NCI-H2029 treated with DMSO at 0.1 percent for 48 hours (cell line): ENCODE data around the gene PTPN3.
"Not testable (repeated sequence)": the region's sequence is repeated elsewhere in the genome, so short reads cannot be mapped to it uniquely, and the experiment has no call there.

ENCODE experiments used
- DNase-seq: peaks from one replicate; lab custom pipeline; 2025; lab: John Stamatoyannopoulos, UW

Gene PTPN3, protein sequence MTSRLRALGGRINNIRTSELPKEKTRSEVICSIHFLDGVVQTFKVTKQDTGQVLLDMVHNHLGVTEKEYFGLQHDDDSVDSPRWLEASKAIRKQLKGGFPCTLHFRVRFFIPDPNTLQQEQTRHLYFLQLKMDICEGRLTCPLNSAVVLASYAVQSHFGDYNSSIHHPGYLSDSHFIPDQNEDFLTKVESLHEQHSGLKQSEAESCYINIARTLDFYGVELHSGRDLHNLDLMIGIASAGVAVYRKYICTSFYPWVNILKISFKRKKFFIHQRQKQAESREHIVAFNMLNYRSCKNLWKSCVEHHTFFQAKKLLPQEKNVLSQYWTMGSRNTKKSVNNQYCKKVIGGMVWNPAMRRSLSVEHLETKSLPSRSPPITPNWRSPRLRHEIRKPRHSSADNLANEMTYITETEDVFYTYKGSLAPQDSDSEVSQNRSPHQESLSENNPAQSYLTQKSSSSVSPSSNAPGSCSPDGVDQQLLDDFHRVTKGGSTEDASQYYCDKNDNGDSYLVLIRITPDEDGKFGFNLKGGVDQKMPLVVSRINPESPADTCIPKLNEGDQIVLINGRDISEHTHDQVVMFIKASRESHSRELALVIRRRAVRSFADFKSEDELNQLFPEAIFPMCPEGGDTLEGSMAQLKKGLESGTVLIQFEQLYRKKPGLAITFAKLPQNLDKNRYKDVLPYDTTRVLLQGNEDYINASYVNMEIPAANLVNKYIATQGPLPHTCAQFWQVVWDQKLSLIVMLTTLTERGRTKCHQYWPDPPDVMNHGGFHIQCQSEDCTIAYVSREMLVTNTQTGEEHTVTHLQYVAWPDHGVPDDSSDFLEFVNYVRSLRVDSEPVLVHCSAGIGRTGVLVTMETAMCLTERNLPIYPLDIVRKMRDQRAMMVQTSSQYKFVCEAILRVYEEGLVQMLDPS

DNA sequence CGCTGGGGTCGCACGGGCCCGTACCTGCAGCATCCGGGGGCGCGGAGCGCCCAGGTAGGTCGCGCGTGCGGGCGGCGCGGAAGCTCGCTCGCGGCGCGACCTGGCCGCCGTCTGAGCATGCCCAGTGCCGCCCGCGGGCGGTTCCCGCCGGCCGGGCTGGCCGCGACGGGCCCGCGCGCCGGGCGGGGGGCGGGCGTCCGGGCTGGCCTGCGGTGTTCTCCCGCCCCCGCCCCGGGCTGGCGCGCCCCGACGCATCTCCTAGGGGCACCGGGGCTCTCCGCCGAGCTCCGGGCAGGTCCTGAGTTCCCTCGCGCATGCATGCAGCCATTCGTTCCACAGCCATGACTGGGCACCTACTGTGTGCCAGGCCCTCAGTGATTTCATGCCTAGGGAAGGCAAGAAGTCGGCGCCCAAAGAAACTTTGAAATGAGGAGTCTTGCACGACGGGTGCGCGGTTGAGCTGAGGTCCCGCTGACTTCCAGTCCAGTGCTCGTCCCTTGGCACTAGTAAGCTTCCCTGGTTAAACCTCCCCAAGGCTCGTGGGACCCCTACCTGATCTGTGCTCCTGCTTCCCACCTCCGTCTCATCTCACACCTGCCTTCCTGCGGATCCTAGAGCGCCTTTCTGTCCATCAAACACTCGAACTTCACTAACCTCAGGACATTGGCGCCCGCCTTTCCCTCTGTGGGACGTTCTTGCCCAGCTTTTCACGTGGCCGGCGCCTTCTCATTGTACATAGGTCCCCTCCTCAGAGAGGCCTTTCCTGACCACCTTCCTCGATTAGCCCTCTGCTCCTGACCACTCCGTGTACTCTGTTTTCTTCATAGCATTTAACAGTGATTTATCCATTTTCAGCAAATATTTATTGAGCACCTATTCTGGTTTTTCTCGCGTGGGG lies at the start of gene PTPN3:
PTPN3 (minus strand) TSS at position 113 of the 898 bp plus-strand sequence. CDS start 34,873 bp downstream, outside the sequence.
- no peak for DNase-seq

DNA sequence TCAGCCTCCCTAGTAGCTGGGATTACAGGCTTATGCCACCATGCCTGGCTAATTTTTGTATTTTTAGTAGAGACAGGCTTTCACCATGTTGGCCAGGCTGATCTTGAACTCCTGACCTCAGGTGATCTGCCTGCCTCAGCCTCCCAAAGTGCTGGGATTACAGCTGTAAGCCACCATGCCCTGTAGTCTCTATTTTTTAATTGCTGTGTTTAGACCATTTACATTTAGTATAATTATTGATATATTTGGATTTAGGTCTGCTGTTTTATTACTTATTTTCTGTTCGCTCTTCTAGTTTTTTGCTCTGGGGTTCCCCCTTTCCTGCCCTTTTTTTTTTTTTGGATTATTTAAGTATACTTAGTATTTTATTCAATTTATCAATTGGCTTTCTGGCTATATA lies 46.8 kb upstream of the PTPN3 start:
- not testable (repeated sequence) for DNase-seq

DNA sequence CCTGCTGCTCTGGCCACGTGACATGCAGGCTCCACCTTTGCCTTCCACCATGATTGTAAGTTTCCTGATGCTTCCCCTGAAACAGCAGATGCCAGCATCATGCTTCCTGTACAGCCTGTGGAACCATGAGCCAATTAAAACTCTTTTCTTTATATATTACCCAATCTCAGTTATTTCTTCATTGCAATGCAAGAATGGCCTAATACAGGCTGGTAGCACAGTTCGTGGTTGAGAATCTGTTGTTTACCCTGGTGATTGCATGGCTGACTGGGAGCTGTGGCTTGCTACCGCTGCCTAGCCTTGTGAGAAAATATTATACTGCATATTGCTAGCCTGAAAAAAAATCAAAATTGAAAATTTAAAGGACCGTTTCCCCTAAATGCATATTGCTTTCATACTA lies 44.8 kb upstream of the PTPN3 start:
- DNase-seq = no peak

DNA sequence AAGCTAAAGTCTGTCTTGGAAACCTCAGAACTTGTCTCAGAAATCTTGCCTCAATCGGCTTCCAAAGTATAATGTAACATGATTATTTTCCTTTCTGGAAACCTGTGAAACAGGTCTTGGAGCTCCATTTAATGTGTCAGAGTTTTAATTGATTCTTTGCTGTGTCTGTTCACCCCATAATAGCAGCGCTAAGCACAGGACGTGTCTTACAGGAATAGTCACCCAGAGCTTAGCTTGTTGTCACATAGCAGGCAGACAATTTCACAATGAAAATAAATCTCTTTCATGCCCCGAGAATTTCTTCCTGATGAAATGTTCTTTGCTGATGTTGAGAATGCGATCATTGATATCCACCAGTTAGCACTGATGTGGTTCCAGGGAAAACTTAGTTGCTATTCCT lies 40.2 kb upstream of the PTPN3 start:
- DNase-seq = no peak

DNA sequence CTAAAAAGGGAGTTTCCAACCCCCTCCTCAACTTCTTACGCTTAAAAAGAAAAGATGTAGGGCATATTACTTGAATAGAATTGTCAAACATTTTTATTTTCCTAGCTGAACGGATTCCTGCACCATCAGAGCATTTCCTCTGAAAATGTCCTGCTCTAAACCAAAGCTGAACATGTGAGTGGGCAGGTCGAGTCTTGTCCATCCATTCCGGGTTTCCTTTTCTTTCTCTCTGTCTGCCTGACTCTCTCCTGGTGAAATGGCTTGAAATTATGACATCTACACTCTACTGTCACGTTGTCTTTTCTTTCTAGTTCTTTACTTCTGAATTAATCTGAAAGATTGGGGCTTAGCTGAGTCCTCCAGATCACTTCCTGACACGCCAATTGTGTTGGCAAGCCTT lies 39.2 kb upstream of the PTPN3 start:
- no peak for DNase-seq

DNA sequence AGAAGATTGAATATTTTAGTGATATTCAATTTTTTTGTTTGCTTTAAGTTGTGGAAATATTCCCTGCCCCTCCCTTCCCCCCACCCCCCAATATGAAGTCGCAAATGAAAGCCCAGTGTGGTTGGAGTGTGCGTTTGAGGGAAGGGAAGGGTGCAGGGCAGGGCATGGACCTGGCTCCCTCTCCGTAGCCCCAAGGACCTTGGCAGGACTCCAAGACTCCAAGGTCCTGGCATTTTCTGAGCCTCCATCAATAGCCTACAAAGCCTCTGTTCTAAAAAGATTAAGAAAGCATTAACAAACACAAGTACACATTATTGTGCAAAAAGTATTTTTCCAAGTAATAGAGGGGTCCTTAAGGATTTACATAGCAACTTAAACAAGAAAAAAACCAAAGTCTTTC lies 38.8 kb upstream of the PTPN3 start:
- no peak for DNase-seq

DNA sequence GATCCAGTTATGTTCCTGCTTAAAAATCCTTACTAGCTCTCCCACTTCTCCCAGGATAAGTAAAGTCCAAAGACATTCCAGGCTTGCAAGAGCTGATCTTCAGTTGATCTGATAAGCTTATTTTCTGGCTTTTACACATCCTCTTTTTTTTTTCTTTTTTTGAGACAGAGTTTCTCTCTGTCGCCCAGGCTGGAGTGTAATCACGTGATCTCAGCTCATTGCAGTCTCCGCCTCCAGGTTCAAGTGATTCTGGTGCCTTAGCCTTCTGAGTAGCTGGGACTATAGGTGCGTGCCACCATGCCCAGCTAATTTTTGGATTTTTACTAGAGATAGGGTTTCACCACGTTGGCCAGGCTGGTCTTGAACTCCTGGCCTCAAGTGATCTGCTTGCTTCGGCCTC lies 37.3 kb upstream of the PTPN3 start:
- no peak for DNase-seq

DNA sequence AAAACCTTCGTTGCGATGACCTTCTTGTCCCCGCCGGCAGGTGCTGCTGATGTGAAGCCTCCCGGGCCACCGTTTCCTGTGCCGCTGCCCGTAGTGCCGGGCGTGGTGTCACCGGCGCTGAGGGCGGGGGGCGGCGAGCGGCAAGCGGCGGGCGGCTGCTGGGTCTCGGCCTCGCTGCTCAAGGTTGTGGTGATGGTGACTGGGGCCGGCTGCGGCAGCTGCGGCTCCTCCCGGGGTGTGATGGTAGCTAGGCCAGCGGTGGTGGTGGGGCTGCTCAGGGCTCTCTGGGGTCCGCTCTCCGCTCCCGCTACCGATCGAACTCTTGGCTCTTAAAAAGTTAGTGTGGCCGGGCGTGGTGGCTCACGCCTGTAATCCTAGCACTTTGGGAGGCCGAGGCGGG lies 36.0 kb upstream of the PTPN3 start:
- DNase-seq = no peak

DNA sequence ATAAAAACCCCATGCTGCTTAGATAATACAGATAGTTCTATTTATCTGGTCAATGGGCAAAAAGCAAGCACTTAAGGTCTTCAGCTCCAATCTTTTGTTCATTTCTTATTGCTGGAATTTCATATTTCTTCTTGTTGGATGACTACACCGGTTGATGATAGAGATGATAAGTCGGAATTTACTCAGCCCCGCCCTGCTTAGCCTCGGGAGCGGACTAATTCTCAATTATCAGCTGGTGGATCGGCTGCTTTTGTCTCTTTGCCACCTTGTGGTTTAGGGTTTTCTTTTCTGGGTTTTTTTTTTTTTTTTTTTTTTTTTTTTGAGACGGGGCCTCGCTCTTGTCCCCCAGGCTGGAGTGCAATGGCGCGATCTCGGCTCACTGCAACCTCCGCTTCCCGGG lies 34.5 kb upstream of the PTPN3 start:
- not testable (repeated sequence) for DNase-seq

DNA sequence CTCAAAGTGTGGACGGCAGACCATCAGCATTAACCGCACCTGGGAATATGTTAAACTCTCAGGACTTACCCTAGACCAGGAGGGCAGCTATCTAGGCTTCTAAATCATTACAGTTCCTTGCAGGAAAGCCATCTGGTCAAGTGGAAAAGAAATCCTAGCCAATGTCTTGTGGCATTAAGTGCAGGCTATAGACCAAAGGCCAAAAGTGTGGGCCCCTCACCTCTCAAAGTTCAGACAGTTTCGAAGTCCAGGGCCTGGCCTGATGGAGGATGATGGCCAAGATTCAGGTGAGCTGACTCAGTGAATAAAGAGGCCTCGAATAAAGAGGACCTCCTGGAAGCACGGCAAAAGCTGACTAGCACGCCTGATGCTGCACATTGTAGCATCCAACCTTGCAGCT lies 24.0 kb upstream of the PTPN3 start:
- no peak for DNase-seq

DNA sequence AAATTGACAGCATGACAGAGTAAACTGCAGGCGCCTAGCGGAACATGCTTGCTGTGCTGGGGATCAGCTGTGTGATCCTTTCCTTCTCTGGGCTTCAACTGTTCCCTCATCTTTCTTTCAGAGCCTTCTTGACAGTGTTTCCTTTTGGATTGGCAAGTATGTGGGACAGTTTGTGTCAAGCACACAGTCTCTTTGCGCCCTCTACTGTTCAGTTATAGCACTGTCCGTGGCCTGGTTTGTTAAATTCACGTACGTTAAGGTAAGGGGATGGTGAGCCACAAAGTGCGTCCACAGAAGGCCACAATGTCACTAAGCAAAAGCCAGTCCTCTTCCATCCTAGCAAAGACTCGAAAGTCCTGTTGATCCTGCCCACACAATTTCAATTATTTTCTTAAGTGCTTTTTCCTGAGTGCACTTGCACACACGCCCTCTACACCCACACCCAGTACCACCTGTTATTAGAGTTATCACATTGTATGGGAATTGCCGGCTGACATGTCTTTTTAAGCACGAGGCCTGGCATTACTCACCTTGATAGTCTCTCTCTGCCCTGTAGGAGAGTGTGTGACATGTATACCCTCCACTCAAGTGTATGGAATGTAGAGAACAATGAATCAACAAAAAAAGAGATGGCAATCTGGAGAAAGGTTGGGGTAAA lies 22.5 kb upstream of the PTPN3 start:
- peak; percentile 86 for DNase-seq

DNA sequence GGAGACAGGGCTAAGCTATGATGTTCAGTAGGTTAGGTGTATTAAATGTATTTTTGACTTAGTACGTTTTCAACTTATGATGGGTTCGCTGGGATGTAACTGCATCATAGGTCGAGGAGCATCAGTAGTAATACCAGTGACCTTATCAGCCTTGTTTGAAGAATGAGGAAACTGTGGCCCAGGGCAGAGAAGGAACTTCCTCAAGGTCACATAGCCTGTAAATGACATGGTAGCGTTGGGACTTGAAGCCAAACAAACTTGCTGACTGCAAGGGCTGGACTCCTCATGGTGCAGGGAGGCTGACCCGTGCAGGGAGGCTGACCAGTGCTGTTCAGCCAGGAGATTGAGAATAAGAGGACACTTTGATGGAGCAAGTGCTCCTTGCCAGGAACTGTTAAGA lies 21.3 kb upstream of the PTPN3 start:
- no peak for DNase-seq

DNA sequence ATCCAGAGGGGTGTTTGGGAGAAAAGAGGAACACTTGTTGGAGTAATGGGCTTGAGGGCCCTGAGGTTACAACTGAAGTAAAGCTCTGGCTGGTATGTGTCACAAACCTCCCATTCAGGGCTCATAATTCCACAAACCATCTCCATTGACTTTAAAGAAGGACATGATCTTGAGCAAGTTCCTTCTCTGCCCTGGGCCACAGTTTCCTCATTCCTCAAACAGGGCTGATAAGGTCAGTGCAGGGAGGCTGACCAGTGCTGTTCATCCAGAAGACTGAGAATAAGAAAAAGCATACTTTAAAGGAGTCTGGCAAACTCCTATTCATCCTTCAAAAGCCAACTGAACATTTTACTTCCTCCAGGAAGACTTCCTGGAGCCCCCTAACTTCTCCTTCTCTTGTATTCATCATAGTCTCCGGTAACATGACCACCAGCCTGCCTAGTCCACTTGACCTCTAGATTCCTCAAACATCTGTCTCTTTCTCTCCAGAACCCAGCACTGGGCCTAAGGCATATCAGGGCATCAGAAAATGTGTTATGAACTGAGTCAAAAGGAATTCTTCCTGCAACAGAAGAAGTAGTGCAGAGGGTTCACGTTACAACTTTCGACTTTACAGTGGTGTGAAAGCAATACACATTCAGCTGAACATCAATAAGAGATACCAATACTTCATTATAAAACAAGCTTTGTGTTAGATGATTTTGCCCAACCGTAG lies 20.7 kb upstream of the PTPN3 start:
- DNase-seq = no peak

DNA sequence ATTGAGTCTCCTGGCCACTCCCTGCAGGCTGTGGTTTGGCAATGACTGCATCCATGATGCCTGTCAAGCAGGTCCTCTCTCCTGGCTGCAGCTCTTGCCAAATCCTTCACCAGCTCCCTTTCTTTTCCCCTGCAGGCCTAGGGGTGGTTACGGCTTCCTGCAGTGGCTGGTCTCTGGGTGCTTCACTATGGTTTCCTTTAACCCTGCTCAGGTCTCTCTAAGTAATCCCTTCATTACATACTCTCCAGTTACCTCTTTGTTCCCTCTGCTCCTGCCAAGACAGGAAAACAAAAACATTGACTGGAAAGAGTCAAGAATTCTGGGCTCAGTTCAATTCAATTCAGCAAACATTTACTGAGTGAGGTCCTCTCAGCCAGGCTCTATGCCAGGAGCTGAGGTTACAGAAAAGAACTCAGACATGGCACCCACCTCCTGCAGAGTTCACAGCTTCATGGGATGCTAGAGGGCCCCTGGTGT lies 19.8 kb upstream of the PTPN3 start:
- DNase-seq = peak; percentile 84

DNA sequence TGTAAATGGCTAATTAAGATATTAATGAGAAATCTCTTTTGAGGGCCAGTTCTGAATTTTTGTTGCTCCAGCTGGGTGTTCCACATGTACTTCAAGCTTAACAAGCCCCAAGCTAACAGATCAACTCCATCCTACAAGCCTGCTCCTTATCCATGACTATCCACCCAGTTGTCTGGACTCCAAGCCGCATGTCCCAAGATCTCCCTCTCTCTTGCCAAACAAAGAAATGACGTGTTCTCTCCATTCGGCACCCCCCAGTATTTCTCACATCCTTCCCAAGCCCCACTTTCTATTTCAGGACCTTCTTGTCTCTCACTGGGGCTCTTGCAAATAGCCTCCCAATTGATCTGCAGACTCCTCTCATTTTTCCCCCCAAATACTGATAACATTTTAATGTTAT lies 15.8 kb upstream of the PTPN3 start:
- DNase-seq = no peak

DNA sequence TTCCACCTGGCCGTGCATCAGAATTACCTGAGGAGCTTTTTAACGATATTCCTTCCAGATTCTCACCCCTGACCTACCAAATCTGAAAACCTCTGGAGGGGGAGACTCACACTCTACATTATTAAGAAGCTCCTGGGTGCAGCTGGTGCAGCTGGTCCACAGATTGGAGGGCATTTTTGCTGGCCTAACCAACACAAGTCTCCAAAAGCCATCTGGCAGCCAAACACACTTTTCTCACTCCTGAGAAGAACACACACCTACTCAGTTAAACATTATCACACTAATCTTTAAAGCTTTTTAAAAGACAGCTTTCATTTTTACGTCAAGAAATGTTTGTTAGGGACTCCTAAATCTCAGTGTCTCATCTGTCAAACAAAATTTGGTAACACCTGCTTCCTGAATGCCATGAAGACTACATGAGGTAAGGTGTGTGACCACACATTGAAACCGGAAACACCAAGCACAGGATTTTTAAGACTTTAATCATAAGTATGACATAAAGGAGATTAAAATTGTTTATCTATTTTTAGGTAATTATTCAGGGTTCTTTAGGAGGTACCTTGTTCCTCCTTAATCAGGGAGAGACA lies 14.2 kb upstream of the PTPN3 start:
- DNase-seq = no peak

DNA sequence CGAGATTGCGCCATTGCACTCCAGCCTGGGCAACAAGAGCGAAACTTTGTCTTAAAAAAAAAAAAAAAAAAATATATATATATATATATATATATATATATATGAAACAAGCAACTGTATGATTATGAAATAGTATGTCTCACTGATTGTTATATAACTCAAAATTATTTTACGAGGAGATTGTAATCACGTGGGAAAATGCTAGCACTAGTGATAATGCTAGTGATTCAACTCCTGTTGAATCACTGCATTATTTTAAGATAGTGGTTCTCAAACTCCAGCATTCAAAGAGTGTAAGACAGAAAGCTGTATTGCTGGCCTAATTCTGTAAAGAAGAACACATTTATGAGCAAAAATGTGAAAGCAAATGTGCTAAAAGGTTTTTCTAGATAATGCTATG lies 12.4 kb upstream of the PTPN3 start:
- no peak for DNase-seq

DNA sequence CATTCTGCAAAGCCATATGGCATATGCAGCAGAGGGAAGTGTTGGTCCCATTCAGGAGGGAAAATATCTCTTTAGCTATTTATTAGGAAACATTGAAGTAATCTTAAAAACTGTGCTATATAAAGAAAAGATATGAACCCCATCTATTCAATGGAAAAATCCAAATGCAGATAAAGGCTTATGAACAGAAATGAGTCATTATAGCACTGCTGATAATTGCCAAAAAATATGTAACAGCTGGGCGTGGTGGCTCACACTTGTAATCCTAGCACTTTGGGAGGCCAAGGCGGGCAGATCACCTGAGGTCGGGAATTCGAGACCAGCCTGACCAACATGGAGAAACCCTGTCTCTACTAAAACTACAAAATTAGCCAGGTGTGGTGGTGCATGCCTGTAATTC lies 11.9 kb upstream of the PTPN3 start:
- DNase-seq = not testable (repeated sequence)

DNA sequence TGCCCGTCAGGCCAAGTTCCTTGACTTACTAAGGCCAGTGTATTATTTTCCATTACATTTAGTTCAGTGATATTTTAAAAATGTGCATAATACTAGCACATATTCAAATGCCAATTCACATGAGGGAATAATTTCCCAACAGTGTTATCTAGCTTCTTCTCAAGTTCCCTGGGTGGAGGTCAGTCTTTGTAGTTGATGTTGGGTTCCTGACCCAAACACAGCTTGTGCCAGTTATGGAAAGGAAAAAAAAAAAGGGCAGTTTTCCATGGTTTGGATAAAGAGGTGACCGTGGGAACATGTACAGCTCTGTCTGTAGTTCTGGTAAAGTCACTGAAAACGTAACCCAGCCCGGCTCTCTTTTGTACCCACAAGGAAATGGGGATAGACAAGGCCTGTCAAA lies 11.5 kb upstream of the PTPN3 start:
- no peak for DNase-seq

DNA sequence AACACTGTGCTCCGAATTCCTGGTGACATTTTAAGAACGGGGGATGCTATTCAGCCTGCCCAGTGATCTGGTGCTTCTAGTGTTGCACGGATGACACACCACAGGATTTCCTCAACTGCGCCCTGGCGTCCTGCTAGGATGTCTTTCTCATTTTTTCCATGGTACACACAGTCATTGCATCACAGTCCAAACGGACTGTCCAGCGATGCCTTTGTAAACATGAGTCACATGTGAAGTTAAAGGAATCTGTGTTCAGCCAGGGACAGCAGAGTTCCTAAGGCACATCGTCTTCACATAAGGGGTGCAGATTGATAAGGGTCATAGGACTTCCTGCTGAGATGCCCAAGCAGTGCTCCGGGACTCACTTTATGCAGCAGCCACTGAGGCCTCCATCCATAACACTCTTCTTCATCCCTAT lies 9.3 kb upstream of the PTPN3 start:
- no peak for DNase-seq
